Measurements from ENCODE around the gene SAMM50. TPM values are rescaled to one million over a fixed set of nuclear protein-coding genes. Genes with fewer than 3 reads are reported as not detected.

Gene SAMM50
- total and polyA plus RNA-seq, 4 donors, result 19.2 to 30.1 (median 26.0) TPM

DNA sequence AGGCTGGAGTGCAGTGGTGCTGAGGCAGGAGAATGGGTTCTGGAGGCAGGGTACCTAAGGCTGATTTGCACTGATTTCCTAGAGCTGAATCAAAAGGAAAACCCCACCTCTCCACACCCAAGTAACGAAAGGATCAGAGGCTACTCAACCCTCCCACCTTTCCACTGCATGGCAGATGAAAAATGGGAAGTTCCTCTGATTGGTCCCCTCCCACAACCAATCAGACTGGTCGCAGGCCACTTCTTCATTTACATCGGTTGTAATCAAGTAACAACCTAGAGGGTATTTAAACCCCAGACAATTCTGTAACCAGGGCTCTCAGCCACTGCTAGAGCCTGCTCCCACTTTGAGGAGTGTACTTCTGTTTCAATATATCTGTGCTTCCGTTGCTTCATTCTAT is 50.3 kb downstream of the SAMM50 start:
- H3K27me3 ChIP-seq (ENCODE audit: control insufficient read depth in 4 of 4, insufficient read depth in 4 of 4, low read length in 3 of 4), result no peaks in the 10 kb centered on the region
- H3K4me3 ChIP-seq (ENCODE audit: low read depth in 1 of 3, low read length in 3 of 3), result no peak overlapping the region
- H3K36me3 ChIP-seq (ENCODE audit: control insufficient read depth in 4 of 4, insufficient read depth in 3 of 4, low read depth in 1 of 4, low read length in 3 of 4), result no peaks in the 10 kb centered on the region
- no peaks in the 10 kb centered on the region for H3K9me3 ChIP-seq (ENCODE audit: control insufficient read depth in 4 of 4, low read length in 3 of 4)
- no peak overlapping the region for H3K27ac ChIP-seq (ENCODE audit: low read depth in 1 of 2, low read length in 2 of 2)
- no peaks in the 10 kb centered on the region for H3K4me1 ChIP-seq (ENCODE audit: control insufficient read depth in 4 of 4, insufficient read depth in 4 of 4, low read length in 3 of 4)
- DNase-seq (ENCODE audit: low spot score), result no peak
- TF ChIP-seq FOXA1 (IDR thresholded peaks at IDR 0.05) (no peak), RXRA (IDR thresholded peaks at IDR 0.05) (no peak)
- TF ChIP-seq, protein P1, sequence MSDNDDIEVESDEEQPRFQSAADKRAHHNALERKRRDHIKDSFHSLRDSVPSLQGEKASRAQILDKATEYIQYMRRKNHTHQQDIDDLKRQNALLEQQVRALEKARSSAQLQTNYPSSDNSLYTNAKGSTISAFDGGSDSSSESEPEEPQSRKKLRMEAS (IDR thresholded peaks at IDR 0.05), result no peak
- TF ChIP-seq, protein P2, sequence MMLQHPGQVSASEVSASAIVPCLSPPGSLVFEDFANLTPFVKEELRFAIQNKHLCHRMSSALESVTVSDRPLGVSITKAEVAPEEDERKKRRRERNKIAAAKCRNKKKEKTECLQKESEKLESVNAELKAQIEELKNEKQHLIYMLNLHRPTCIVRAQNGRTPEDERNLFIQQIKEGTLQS (IDR thresholded peaks at IDR 0.05), result no peak
- TF ChIP-seq, protein P3, sequence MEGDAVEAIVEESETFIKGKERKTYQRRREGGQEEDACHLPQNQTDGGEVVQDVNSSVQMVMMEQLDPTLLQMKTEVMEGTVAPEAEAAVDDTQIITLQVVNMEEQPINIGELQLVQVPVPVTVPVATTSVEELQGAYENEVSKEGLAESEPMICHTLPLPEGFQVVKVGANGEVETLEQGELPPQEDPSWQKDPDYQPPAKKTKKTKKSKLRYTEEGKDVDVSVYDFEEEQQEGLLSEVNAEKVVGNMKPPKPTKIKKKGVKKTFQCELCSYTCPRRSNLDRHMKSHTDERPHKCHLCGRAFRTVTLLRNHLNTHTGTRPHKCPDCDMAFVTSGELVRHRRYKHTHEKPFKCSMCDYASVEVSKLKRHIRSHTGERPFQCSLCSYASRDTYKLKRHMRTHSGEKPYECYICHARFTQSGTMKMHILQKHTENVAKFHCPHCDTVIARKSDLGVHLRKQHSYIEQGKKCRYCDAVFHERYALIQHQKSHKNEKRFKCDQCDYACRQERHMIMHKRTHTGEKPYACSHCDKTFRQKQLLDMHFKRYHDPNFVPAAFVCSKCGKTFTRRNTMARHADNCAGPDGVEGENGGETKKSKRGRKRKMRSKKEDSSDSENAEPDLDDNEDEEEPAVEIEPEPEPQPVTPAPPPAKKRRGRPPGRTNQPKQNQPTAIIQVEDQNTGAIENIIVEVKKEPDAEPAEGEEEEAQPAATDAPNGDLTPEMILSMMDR (IDR thresholded peaks at IDR 0.05; ENCODE audit: low read depth, low read length, missing input control), result no peak
- H3K9ac ChIP-seq (ENCODE audit: low read depth in 1 of 2, low read length in 2 of 2), result no peak overlapping the region
- WGBS, result 88% methylated on average over 4 of the region's 4 CpGs

DNA sequence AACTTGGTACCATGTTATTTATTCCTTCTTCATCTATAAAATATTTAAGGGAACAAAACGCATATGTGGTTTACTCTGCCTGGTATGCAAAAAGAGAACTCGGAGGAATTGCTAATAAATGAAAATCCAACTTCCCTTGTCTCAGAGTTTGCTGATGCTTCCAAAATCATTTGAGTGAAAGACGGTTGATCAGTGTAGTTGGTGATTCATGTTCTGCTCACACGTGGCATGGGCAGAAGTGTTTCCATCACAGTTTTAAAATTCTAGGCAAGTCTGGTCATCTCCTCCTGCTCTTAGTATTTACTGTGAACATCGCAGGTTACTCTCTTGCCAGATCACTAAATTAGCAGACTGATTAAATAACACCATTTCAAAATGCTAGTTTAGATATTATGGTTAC is 56.9 kb downstream of the SAMM50 start:
- Histone ChIP-seq H3K4me1 (ENCODE audit: control insufficient read depth in 4 of 4, insufficient read depth in 4 of 4, low read length in 3 of 4) (no peaks in the 10 kb centered on the region), H3K9me3 (ENCODE audit: control insufficient read depth in 4 of 4, low read length in 3 of 4) (no peaks in the 10 kb centered on the region), H3K9ac (ENCODE audit: low read depth in 1 of 2, low read length in 2 of 2) (no peak overlapping the region), H3K4me3 (ENCODE audit: low read depth in 1 of 3, low read length in 3 of 3) (no peak overlapping the region), H3K36me3 (ENCODE audit: control insufficient read depth in 4 of 4, insufficient read depth in 3 of 4, low read depth in 1 of 4, low read length in 3 of 4) (no peaks in the 10 kb centered on the region), H3K27me3 (ENCODE audit: control insufficient read depth in 4 of 4, insufficient read depth in 4 of 4, low read length in 3 of 4) (no peaks in the 10 kb centered on the region), H3K27ac (ENCODE audit: low read depth in 1 of 2, low read length in 2 of 2) (peak overlapping the region in 1 of 2 donors; percentile 12)
- 84% methylated on average over 5 of the region's 5 CpGs for WGBS
- no peak for TF ChIP-seq FOXA2 (IDR thresholded peaks at IDR 0.05)
- TF ChIP-seq, protein P4, sequence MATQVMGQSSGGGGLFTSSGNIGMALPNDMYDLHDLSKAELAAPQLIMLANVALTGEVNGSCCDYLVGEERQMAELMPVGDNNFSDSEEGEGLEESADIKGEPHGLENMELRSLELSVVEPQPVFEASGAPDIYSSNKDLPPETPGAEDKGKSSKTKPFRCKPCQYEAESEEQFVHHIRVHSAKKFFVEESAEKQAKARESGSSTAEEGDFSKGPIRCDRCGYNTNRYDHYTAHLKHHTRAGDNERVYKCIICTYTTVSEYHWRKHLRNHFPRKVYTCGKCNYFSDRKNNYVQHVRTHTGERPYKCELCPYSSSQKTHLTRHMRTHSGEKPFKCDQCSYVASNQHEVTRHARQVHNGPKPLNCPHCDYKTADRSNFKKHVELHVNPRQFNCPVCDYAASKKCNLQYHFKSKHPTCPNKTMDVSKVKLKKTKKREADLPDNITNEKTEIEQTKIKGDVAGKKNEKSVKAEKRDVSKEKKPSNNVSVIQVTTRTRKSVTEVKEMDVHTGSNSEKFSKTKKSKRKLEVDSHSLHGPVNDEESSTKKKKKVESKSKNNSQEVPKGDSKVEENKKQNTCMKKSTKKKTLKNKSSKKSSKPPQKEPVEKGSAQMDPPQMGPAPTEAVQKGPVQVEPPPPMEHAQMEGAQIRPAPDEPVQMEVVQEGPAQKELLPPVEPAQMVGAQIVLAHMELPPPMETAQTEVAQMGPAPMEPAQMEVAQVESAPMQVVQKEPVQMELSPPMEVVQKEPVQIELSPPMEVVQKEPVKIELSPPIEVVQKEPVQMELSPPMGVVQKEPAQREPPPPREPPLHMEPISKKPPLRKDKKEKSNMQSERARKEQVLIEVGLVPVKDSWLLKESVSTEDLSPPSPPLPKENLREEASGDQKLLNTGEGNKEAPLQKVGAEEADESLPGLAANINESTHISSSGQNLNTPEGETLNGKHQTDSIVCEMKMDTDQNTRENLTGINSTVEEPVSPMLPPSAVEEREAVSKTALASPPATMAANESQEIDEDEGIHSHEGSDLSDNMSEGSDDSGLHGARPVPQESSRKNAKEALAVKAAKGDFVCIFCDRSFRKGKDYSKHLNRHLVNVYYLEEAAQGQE (IDR thresholded peaks at IDR 0.05), result no peak
- no peak for TF ChIP-seq NR2F2 (IDR thresholded peaks at IDR 0.05)
- TF ChIP-seq FOXA1 (IDR thresholded peaks at IDR 0.05), result no peak
- TF ChIP-seq, protein P1 (IDR thresholded peaks at IDR 0.05), result no peak
- TF ChIP-seq JUND (IDR thresholded peaks at IDR 0.05), result no peak
- TF ChIP-seq YY1 (IDR thresholded peaks at IDR 0.05), result no peak
- no peak for DNase-seq (ENCODE audit: low spot score)

DNA sequence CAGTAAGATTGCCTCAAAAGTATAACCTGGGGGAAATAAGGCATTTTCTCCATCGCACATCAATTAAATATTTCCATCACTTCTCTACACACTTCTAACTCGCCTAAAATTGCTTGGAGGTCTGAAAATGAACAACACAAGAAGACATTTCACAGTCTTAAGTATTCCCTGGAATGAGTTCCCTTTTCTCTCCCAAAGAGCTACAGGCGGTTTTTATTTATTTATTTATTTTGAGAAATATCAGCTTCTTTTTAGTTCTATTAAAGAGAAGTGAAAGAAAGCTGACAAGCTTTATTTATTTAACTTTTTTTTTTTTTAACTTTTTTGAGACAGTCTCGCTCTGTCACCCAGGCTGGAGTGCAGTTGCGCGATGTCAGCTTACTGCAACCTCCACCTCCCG is 57.3 kb downstream of the SAMM50 start:
- H3K9ac ChIP-seq (ENCODE audit: low read depth in 1 of 2, low read length in 2 of 2), result no peak overlapping the region
- TF ChIP-seq GABPA (IDR thresholded peaks at IDR 0.05 in 1 of 2, conservative IDR thresholded peaks at IDR 0.05 in 1 of 2), result no peak
- TF ChIP-seq RXRA (IDR thresholded peaks at IDR 0.05), result no peak
- TF ChIP-seq FOXA2 (IDR thresholded peaks at IDR 0.05), result no peak
- TF ChIP-seq HNF4G (IDR thresholded peaks at IDR 0.05), result no peak
- no peak for TF ChIP-seq TAF1 (conservative IDR thresholded peaks at IDR 0.05)
- no peak for TF ChIP-seq SP1 (IDR thresholded peaks at IDR 0.05)
- no peak for TF ChIP-seq HNF4A (conservative IDR thresholded peaks at IDR 0.05)
- TF ChIP-seq, protein P1 (IDR thresholded peaks at IDR 0.05), result no peak
- no peak for DNase-seq (ENCODE audit: low spot score)
- H3K27me3 ChIP-seq (ENCODE audit: control insufficient read depth in 4 of 4, insufficient read depth in 4 of 4, low read length in 3 of 4), result no peaks in the 10 kb centered on the region
- peak overlapping the region in 1 of 2 donors; percentile 12 for H3K27ac ChIP-seq (ENCODE audit: low read depth in 1 of 2, low read length in 2 of 2)
- no peaks in the 10 kb centered on the region for H3K4me1 ChIP-seq (ENCODE audit: control insufficient read depth in 4 of 4, insufficient read depth in 4 of 4, low read length in 3 of 4)
- H3K36me3 ChIP-seq (ENCODE audit: control insufficient read depth in 4 of 4, insufficient read depth in 3 of 4, low read depth in 1 of 4, low read length in 3 of 4), result no peaks in the 10 kb centered on the region
- no peaks in the 10 kb centered on the region for H3K9me3 ChIP-seq (ENCODE audit: control insufficient read depth in 4 of 4, low read length in 3 of 4)
- H3K4me3 ChIP-seq (ENCODE audit: low read depth in 1 of 3, low read length in 3 of 3), result no peak overlapping the region
- WGBS, result 93% methylated on average over 7 of the region's 7 CpGs

All from liver (tissue), 9 donors.